ENCODE data around the gene TMEM151A. TPM values are rescaled to one million over a fixed set of nuclear protein-coding genes. Genes with fewer than 3 reads are reported as not detected.

Gene TMEM151A
- total and polyA plus RNA-seq, 8 donors: 0.46 to 19.6 (median 2.8) TPM; not detected in 2

GRCh38 chr11:66294626-66295620 is 3.2 kb downstream of the TMEM151A start:
- intact Hi-C loops (cut with DNase I; ENCODE audit: low total_unique reads): no loop called here
- no peak for DNase-seq
- WGBS, 5 donors: 82 to 90% (median 87%) methylated on average over 83 to 123 of the region's 123 CpGs
- H3K9me3 ChIP-seq: no peaks in the 10 kb centered on the region
- peaks cover 0 to 58% (median 19%) of the 10 kb centered on the region in 3 donors for H3K27me3 ChIP-seq
- TF ChIP-seq, protein P1, sequence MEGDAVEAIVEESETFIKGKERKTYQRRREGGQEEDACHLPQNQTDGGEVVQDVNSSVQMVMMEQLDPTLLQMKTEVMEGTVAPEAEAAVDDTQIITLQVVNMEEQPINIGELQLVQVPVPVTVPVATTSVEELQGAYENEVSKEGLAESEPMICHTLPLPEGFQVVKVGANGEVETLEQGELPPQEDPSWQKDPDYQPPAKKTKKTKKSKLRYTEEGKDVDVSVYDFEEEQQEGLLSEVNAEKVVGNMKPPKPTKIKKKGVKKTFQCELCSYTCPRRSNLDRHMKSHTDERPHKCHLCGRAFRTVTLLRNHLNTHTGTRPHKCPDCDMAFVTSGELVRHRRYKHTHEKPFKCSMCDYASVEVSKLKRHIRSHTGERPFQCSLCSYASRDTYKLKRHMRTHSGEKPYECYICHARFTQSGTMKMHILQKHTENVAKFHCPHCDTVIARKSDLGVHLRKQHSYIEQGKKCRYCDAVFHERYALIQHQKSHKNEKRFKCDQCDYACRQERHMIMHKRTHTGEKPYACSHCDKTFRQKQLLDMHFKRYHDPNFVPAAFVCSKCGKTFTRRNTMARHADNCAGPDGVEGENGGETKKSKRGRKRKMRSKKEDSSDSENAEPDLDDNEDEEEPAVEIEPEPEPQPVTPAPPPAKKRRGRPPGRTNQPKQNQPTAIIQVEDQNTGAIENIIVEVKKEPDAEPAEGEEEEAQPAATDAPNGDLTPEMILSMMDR (IDR thresholded peaks at IDR 0.05): no peak
- TF ChIP-seq POLR2AphosphoS5 (IDR thresholded peaks at IDR 0.05) (no peak), POLR2A (IDR thresholded peaks at IDR 0.05) (no peak), EP300 (IDR thresholded peaks at IDR 0.05) (no peak)
- H3K27ac ChIP-seq: no peak overlapping the region
- no peaks in the 10 kb centered on the region for H3K36me3 ChIP-seq
- peaks cover 8 to 29% (median 22%) of the 10 kb centered on the region in 4 donors for H3K4me1 ChIP-seq
- no peak overlapping the region for H3K4me3 ChIP-seq

- Histone ChIP-seq H3K4me1 (peaks cover 0 to 7% (median 3%) of the 10 kb centered on the region in 4 donors), H3K9me3 (no peaks in the 10 kb centered on the region), H3K27ac (no peak overlapping the region), H3K27me3 (peaks cover 0 to 38% (median 5%) of the 10 kb centered on the region in 3 donors), H3K4me3 (no peak overlapping the region), H3K36me3 (no peaks in the 10 kb centered on the region)
- TF ChIP-seq EP300 (IDR thresholded peaks at IDR 0.05): no peak
- TF ChIP-seq POLR2A (IDR thresholded peaks at IDR 0.05): no peak
- TF ChIP-seq POLR2AphosphoS5 (IDR thresholded peaks at IDR 0.05): no peak
- TF ChIP-seq, protein P1 (IDR thresholded peaks at IDR 0.05): no peak
- WGBS, 5 donors: 50 to 57% (median 56%) methylated on average over 8 of the region's 8 CpGs
- no peak for DNase-seq
- intact Hi-C loops (cut with DNase I; ENCODE audit: low total_unique reads): no loop called here
Measured at GRCh38 chr11:66297610-66298009, 5.9 kb downstream of the TMEM151A start.

DNA sequence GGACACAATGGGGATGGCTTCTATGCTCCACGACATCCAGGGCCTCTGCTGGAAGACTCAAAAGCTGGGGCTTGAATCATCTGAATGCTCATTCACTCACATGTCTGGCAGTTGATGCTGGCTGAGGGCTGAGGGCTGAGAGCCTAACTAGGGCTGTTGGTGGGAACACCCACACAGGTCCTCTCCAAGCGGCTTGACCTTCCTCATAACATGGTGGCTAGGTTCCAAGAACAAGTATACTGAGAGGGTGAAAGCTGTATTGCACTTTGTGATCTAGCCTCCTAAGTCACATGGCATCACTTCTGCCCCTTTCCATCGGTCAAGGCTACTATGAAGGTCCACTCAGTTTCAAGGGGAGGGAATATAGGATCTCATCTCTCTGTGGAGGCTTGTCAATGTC is 7.5 kb downstream of the TMEM151A start:
- peaks cover 0 to 22% (median 0%) of the 10 kb centered on the region in 3 donors for H3K27me3 ChIP-seq
- DNase-seq: no peak
- intact Hi-C loops (cut with DNase I; ENCODE audit: low total_unique reads): no loop called here
- H3K36me3 ChIP-seq: no peaks in the 10 kb centered on the region
- TF ChIP-seq, protein P1 (IDR thresholded peaks at IDR 0.05): no peak
- TF ChIP-seq POLR2AphosphoS5 (IDR thresholded peaks at IDR 0.05): no peak
- no peak for TF ChIP-seq POLR2A (IDR thresholded peaks at IDR 0.05)
- TF ChIP-seq EP300 (IDR thresholded peaks at IDR 0.05): no peak
- H3K27ac ChIP-seq: no peak overlapping the region
- H3K9me3 ChIP-seq: no peaks in the 10 kb centered on the region
- H3K4me1 ChIP-seq: no peaks in the 10 kb centered on the region
- WGBS, 5 donors: 34 to 66% (median 50%) methylated on average over 2 to 3 of the region's 3 CpGs
- no peak overlapping the region for H3K4me3 ChIP-seq

- TF ChIP-seq EP300 (IDR thresholded peaks at IDR 0.05) (no peak), POLR2AphosphoS5 (IDR thresholded peaks at IDR 0.05) (no peak), POLR2A (IDR thresholded peaks at IDR 0.05) (no peak)
- TF ChIP-seq, protein P1 (IDR thresholded peaks at IDR 0.05): no peak
Measured at GRCh38 chr11:66302656-66303055, 11.0 kb downstream of the TMEM151A start.

More at GRCh38 chr11:66302656-66303055, 11.0 kb downstream of the TMEM151A start:
- Histone ChIP-seq H3K4me3 (no peak overlapping the region), H3K27me3 (no peaks in the 10 kb centered on the region), H3K27ac (no peak overlapping the region), H3K9me3 (no peaks in the 10 kb centered on the region), H3K4me1 (no peaks in the 10 kb centered on the region), H3K36me3 (no peaks in the 10 kb centered on the region)
- intact Hi-C loops (cut with DNase I; ENCODE audit: low total_unique reads): no loop called here
- no peak for DNase-seq
- WGBS, 5 donors: 87 to 92% (median 88%) methylated on average over 12 of the region's 12 CpGs
